ENCODE results near the gene CAPN10.

The CAPN10 gene

GRCh38 chr2:240575101-240575965 lies 11.2 kb upstream of the CAPN10 start:
- no peak for DNase-seq

DNA sequence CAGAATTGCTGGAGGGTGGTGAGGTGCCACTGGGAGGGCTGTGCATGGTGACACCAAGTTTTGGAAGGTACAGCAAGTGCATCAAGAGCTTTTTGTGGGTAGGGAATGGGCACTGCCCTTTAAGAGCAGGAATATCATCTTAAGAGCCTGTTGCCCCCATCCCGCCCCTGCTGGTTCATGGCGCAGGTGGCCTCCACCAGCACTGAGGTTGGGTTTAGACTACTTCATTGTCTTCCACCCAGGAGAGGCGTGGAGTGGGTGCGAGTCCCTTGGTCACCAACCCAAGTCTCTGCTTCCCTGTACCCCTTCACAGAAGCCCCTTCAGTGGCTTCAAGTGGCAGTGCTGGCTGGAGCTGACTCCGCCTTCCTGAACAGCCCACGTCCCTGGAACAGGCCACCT lies 10.5 kb upstream of the CAPN10 start:
- DNase-seq: no peak

GRCh38 chr2:240576436-240577205 lies 9.9 kb upstream of the CAPN10 start:
- DNase-seq: no peak

- DNase-seq: no peak
Observed at GRCh38 chr2:240577281-240578109, 9.0 kb upstream of the CAPN10 start.

DNA sequence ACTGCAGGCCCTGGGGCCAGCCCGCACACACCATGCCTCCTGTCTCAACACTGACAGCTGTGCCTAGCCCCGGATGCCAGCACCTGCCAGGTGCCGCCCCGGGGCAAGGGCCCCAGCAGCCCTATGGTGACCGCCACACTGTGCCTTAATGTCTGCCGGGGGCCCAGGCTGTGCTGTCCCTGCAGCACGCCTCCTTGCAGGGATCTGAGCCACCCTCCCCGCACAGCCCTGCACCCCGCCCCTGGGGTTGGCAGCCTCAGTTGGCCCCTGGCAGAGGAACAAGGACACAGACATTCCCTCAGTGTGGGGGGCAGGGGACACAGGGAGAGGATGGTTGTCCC lies 8.5 kb upstream of the CAPN10 start:
- DNase-seq: no peak

GRCh38 chr2:240578488-240578887 lies 8.0 kb upstream of the CAPN10 start:
- DNase-seq: no peak

DNA sequence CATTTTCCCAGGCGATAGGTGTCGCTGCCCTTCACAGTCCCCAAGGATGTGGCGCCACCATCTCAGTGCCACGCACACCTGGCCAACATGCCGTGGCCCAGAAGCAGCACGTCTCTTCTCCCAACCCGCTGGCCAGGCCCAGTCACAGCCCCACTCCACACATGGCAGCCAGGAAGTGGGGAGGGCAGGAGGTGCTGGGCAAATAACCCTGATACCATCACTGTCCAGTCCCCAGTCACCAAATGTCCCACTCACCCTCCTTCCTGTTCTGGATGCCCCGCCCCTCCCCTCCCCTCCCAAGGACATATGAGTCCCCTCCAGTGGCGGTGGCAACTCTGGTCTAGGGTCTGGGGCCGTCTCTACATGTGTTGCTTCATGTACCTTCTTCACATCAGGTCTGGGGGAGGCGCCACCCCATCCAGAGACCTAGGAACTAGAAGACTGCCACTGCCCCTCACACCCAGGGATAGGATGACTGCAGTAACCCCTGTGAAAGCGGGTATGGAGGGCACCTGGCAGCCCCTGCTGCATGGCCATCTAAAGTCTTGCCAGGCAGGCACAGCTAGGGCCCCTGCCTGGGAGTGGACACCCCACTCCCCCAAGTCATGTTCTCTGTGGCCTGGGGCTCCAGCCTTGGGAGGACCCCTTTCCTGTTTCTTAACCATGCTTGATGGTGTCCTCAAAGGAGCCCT lies 7.3 kb upstream of the CAPN10 start:
- no peak for DNase-seq

GRCh38 chr2:240579771-240580614 lies 6.5 kb upstream of the CAPN10 start:
- peak; percentile 32 for DNase-seq

DNA sequence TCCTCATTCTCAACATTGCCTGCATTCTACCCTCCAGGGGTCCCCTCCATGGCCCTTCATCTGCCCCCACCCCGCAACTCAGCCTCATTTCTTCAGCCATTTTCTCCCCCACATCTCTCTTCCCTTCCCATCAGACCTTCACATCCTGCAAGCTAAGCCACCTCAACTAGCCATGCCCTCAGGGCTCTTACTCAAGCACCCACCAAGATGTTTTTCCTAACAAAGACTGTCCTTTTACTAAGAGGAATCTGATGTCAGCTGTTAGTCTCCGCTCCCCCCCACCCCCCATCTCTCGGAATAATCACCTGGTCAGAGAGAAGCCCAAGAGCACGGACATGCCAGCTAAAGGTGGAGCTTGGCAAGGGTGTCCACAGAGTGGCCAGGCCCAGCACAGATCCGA lies 4.7 kb upstream of the CAPN10 start:
- no peak for DNase-seq

- no peak for DNase-seq
Observed at GRCh38 chr2:240582781-240583180, 3.8 kb upstream of the CAPN10 start.

DNA sequence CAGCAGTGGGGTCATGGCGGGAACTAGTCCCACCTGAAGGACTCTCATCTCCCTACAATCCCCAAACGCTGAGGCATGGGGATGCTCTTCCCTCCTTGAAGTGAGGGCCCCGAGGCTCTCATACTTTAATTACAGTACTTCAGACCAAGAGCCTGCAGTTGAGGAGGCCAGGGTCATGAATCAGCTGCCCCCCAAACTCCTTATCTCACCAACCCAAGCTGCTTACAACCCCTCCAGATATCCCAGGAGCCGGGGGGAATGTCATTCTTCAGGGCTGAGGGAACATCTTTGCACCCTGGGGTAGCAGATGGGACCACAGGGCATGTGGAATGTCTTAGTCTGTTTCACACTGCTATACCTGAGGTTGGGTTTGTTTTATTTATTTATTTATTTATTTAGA lies 2.8 kb upstream of the CAPN10 start:
- no peak for DNase-seq

GRCh38 chr2:240584486-240585031 lies 2.0 kb upstream of the CAPN10 start:
- DNase-seq: no peak

GRCh38 chr2:240585101-240585500 lies 1.4 kb upstream of the CAPN10 start:
- no peak for DNase-seq

DNA sequence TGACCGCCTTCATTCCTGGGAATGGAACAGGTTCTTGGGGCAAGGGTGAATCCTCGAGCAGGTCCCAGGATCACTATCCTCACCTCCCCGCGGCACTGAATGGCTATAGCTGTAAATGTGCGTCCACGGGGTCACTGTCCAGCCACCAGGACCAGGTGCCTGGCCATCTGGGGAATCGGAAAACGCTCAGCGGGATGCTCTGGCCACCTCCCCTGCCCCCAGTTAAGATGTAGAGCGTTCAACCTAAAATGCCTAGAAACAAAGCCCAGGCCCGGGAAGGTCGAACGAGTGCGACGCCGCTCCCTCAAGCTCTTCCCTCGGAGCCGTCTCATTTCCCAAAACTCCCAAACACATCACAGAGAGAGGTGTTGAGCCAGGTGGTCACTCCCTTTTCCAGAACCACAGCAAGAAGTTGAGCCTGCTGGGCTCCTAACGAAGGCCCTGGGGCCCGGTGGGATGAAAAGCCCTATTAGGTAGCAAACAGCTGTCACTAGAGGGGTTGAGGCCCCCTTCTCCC lies 795 bp upstream of the CAPN10 start:
- no peak for DNase-seq

- peak; percentile 73 for DNase-seq
Observed at GRCh38 chr2:240586919-240587800, 626 bp downstream of the CAPN10 start.

DNA sequence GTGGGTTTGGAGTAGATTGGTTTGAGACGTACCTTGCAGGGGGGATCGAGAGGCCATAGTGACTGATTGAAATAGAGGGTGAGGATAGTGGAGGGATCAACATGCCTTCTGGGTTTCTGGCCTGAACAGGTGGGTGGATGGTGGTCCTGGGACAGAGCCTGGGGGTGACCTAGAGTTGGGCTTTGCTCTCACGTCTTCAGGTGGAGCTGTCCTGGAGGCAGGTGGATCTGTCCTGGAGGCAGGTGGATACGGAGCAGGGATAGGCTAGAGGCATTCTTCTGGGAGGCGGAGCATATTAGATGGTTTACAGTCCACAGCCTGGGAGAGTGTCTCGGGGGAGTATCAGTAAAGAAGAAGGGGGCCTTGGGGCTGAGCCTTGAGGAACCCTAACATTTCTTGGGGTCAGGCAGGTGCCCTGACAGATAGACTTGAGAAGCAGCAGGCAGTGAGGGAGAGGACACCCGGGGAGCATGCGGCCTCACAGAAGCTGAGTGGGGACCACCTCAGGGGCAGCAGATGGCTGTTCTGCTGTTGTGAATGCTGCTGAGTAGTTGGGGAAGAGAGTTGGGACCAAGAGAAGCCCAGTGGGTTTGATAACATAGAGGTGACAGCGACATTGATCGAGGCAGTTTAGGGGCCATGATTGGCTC lies 1.6 kb downstream of the CAPN10 start:
- DNase-seq: no peak

- no peak for DNase-seq
Observed at GRCh38 chr2:240588669-240589068, 2.1 kb downstream of the CAPN10 start.

- DNase-seq: no peak
Observed at GRCh38 chr2:240589375-240589774, 2.8 kb downstream of the CAPN10 start.

- no peak for DNase-seq
Observed at GRCh38 chr2:240589850-240590525, 3.5 kb downstream of the CAPN10 start.

Data from NCI-H510A (cell line).